ENCODE data around the gene RHEB. TPM values are rescaled to one million over a fixed set of nuclear protein-coding genes. Genes with fewer than 3 reads are reported as not detected.
A peak's percentile ranks its signal among the peaks of the same experiment; 100 is the strongest.

RHEB gene
- total and polyA plus RNA-seq, 2 of the 13 experiments (the other 11 are each of a cell fraction or from before 2014, with no cell fraction given), result 55.0 to 77.6 TPM

- TF ChIP-seq, protein P1, sequence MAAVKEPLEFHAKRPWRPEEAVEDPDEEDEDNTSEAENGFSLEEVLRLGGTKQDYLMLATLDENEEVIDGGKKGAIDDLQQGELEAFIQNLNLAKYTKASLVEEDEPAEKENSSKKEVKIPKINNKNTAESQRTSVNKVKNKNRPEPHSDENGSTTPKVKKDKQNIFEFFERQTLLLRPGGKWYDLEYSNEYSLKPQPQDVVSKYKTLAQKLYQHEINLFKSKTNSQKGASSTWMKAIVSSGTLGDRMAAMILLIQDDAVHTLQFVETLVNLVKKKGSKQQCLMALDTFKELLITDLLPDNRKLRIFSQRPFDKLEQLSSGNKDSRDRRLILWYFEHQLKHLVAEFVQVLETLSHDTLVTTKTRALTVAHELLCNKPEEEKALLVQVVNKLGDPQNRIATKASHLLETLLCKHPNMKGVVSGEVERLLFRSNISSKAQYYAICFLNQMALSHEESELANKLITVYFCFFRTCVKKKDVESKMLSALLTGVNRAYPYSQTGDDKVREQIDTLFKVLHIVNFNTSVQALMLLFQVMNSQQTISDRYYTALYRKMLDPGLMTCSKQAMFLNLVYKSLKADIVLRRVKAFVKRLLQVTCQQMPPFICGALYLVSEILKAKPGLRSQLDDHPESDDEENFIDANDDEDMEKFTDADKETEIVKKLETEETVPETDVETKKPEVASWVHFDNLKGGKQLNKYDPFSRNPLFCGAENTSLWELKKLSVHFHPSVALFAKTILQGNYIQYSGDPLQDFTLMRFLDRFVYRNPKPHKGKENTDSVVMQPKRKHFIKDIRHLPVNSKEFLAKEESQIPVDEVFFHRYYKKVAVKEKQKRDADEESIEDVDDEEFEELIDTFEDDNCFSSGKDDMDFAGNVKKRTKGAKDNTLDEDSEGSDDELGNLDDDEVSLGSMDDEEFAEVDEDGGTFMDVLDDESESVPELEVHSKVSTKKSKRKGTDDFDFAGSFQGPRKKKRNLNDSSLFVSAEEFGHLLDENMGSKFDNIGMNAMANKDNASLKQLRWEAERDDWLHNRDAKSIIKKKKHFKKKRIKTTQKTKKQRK (IDR thresholded peaks at IDR 0.05; ENCODE audit: low read length), result no peak
- TF ChIP-seq NFAT5 (CRISPR knock-in tag; IDR thresholded peaks at IDR 0.05) (no peak), TSC22D2 (CRISPR knock-in tag; IDR thresholded peaks at IDR 0.05; ENCODE audit: borderline replicate concordance) (no peak), ZNF101 (CRISPR knock-in tag; IDR thresholded peaks at IDR 0.05; ENCODE audit: borderline replicate concordance, low read depth) (no peak), THYN1 (CRISPR knock-in tag; IDR thresholded peaks at IDR 0.05; ENCODE audit: borderline replicate concordance, low read depth) (no peak), ISL2 (CRISPR knock-in tag; IDR thresholded peaks at IDR 0.05) (no peak), PAWR (CRISPR knock-in tag; IDR thresholded peaks at IDR 0.05; ENCODE audit: borderline replicate concordance) (no peak), TFDP1 (CRISPR knock-in tag; IDR thresholded peaks at IDR 0.05; ENCODE audit: borderline replicate concordance) (peak; percentile 76; the same call in 1 of the 2 replicates), PRPF4 (IDR thresholded peaks at IDR 0.05; ENCODE audit: low read depth, low read length, poor library complexity, severe bottlenecking) (peak; percentile 73), ZEB1 (IDR thresholded peaks at IDR 0.05; ENCODE audit: insufficient replicate concordance, low read depth) (no peak), ZNF597 (CRISPR knock-in tag; IDR thresholded peaks at IDR 0.05) (no peak), ZC3H4 (CRISPR knock-in tag; IDR thresholded peaks at IDR 0.05; ENCODE audit: borderline replicate concordance) (no peak), KMT2B (CRISPR knock-in tag; IDR thresholded peaks at IDR 0.05) (peak; percentile 52; the same call in 1 of the 2 replicates), MZF1 (CRISPR knock-in tag; IDR thresholded peaks at IDR 0.05; ENCODE audit: borderline replicate concordance) (no peak)
Observed at GRCh38 chr7:151519765-151520418, at the start of gene RHEB (continued).

All from HepG2 (cell line).